GM12878 (cell line): ENCODE data around the gene PSMB5. TPM values are rescaled to one million over a fixed set of nuclear protein-coding genes. Genes with fewer than 3 reads are reported as not detected.

ENCODE experiments used
- ATAC-seq: fragments of 200-7000 bp; cut with Tn5 transposase; 3 replicates; pipeline ENCODE4 v1.9.1; 2020; ENCODE audit warnings: mild to moderate bottlenecking, moderate library complexity
- BruUV-seq: library from RNA; stranded (reverse); fragments of 400-500 nt; replicated peaks from 2 replicates; lab custom pipeline; 2021; lab: Mats Ljungman, UMichigan
- CTCF ChIA-PET: fragments of 300-600 bp; sonication (Branson Sonifier 250); formaldehyde crosslinking; extraction: SDS; loops from one replicate; lab custom pipeline; 2021; ENCODE audit warnings: inconsistent platforms; lab: Yijun Ruan, JAX
- POLR2A ChIA-PET: fragments of 350-600 bp; formaldehyde crosslinking; extraction: SDS; loops from one replicate; lab custom pipeline; 2021; ENCODE audit warnings: inconsistent platforms; lab: Charles Lee
- RAD21 ChIA-PET: fragments of 300-600 bp; sonication (Branson Sonifier 250); formaldehyde crosslinking; loops from one replicate; lab custom pipeline; 2023; ENCODE audit warnings: antibody characterized with exemption; ENCODE audit not compliant: unreplicated experiment; lab: Charles Lee
- SMC1A ChIA-PET: fragments of 300-600 bp; sonication (Branson Sonifier 250); formaldehyde crosslinking; loops from one replicate; lab custom pipeline; 2023; ENCODE audit not compliant: unreplicated experiment, uncharacterized antibody; lab: Charles Lee
- DNase-seq: peaks from one replicate; pipeline ENCODE4 v3.0.0-alpha.2; 2011; ENCODE audit warnings: low read depth, low spot score
- FAIRE-seq: peaks from 3 replicates; lab custom pipeline; 2011; peaks lifted over from hg19 to GRCh38; lab: Jason Lieb, UNC
- H2AFZ ChIP-seq: 2 replicates; pipeline ENCODE4 v1.6.0; 2011; ENCODE audit warnings: low read depth, low read length, control low read depth; ENCODE audit not compliant: control insufficient read depth
- H3K27ac ChIP-seq: 2 replicates; pipeline ENCODE4 v1.5.1; 2011; ENCODE audit warnings: control low read depth; ENCODE audit not compliant: control insufficient read depth, insufficient read depth
- H3K27me3 ChIP-seq, 2 experiments: replicated peaks in 1 of 2; 2 replicates each; pipeline versions ENCODE4 v1.6.0 to v1.6.1; 2011; ENCODE audit warnings: low read length in 1 of 2; ENCODE audit not compliant: control insufficient read depth in 2 of 2, insufficient read depth in 2 of 2
- H3K36me3 ChIP-seq, 2 experiments: 2 replicates each; pipeline ENCODE4 v1.5.1; 2011; ENCODE audit warnings: low read length in 1 of 2; ENCODE audit not compliant: control insufficient read depth in 2 of 2, insufficient read depth in 2 of 2
- H3K4me1 ChIP-seq: 2 replicates; pipeline ENCODE4 v1.6.1; 2011; ENCODE audit warnings: mild to moderate bottlenecking, low read length, moderate library complexity, mixed read lengths; ENCODE audit not compliant: control insufficient read depth, insufficient read depth
- H3K4me2 ChIP-seq: 2 replicates; pipeline ENCODE4 v1.6.0; 2011; ENCODE audit warnings: control low read depth; ENCODE audit not compliant: control insufficient read depth, insufficient read depth
- H3K4me3 ChIP-seq: fragments of 200-600 bp; sonication (generic); 2 replicates; pipeline ENCODE4 v1.5.1; 2016
- H3K79me2 ChIP-seq: 2 replicates; pipeline ENCODE4 v1.6.0; 2011; ENCODE audit warnings: low read length; ENCODE audit not compliant: control insufficient read depth, insufficient read depth
- H3K9ac ChIP-seq: 2 replicates; pipeline ENCODE4 v1.8.0; 2011; ENCODE audit warnings: low read length, control low read depth, mixed read lengths; ENCODE audit not compliant: control insufficient read depth, insufficient read depth
- H3K9me3 ChIP-seq: replicated peaks from 3 replicates; pipeline ENCODE4 v1.5.1; 2011; ENCODE audit warnings: mild to moderate bottlenecking, low read length; ENCODE audit not compliant: control insufficient read depth, insufficient read depth
- H4K20me1 ChIP-seq: 2 replicates; pipeline ENCODE4 v1.6.0; 2011; ENCODE audit not compliant: control insufficient read depth, insufficient read depth
- CHD1 ChIP-seq: IDR thresholded peaks from 2 replicates; pipeline ENCODE4 v1.6.1; 2012; ENCODE audit warnings: low read depth, low read length, improper control_type of control experiment
- GATAD2B ChIP-seq: fragments of 450-650 bp; conservative IDR thresholded peaks from 2 replicates; pipeline ENCODE4 v1.6.1; 2017; ENCODE audit warnings: low read depth, mild to moderate bottlenecking, moderate library complexity
- JUND ChIP-seq: IDR thresholded peaks from 2 replicates; pipeline ENCODE4 v1.6.1; 2012; ENCODE audit warnings: low read depth, mild to moderate bottlenecking, low read length, improper control_type of control experiment, moderate library complexity
- NFYA ChIP-seq: IDR thresholded peaks from 2 replicates; pipeline ENCODE4 v1.6.1; 2011; ENCODE audit warnings: low read depth, mild to moderate bottlenecking, low read length, improper control_type of control experiment, borderline replicate concordance
- PAX5 ChIP-seq: IDR thresholded peaks from 2 replicates; pipeline ENCODE4 v1.6.1; 2011; ENCODE audit warnings: low read depth, low read length, borderline replicate concordance
- RBBP5 ChIP-seq: fragments of 200-600 bp; sonication (generic); conservative IDR thresholded peaks from 2 replicates; pipeline ENCODE4 v1.6.1; 2016
- WGBS: methylation state at CpG from one replicate; pipeline ENCODE4 v1.1.6; 2016; ENCODE audit warnings: low lambda C conversion rate; ENCODE audit not compliant: insufficient replicate concordance, insufficient coverage; ENCODE audit errors: missing lambda C conversion rate; 5-methylcytosine and 5-hydroxymethylcytosine counted together
- in situ Hi-C: fragments of 300-500 bp; cut with MboI; formaldehyde crosslinking; loops from 9 replicates; pipeline ENCODE4 v1.14.3; 2018; ENCODE audit warnings: mixed read lengths
- intact Hi-C: fragments of 100-400 bp; cut with micrococcal nuclease; formaldehyde crosslinking; loops from one replicate; pipeline ENCODE4 v1.14.2; 2022; ENCODE audit not compliant: unreplicated experiment
- polyA plus RNA-seq, 11 experiments: library from polyadenylated mRNA; depleted of rRNA in 4 of 11; unstranded in 6 of 11; stranded (reverse) in 5 of 11; fragments of >200 nt; fragmentation: Nextera tagmentation in 4 of 11; fragmentation: Illumina TruSeq in 1 of 11; extraction: Ambion mirVana in 4 of 11; extraction: Trizol in 1 of 11; gene quantifications; 1 replicate in 1 of 11; 2 replicates in 10 of 11; pipeline versions ENCODE4 v1.2.1 to v1.2.3, GENCODE V29; 2011 to 2016; ENCODE audit warnings: inconsistent platforms in 2 of 11, missing spikeins in 2 of 11, low read depth in 1 of 11
- total RNA-seq, 4 experiments: library from RNA; depleted of rRNA in 3 of 4; stranded (reverse); fragments of >200 nt in 3 of 4; fragmentation: Illumina TruSeq in 1 of 4; extraction: Trizol in 1 of 4; gene quantifications; 2 replicates each; pipeline versions ENCODE4 v1.2.1 to v1.2.3, GENCODE V29; 2013 to 2021
- TF ChIP-seq, protein P1 (sequence below): fragments of 450-650 bp; IDR thresholded peaks from 2 replicates; pipeline ENCODE4 v1.6.1; 2017; ENCODE audit warnings: mild to moderate bottlenecking

Gene PSMB5
- total and polyA plus RNA-seq, 10 of the 15 experiments (the other 5 are each of a cell fraction or from before 2014, with no cell fraction given), result 84.5 to 802 (median 144) TPM

DNA sequence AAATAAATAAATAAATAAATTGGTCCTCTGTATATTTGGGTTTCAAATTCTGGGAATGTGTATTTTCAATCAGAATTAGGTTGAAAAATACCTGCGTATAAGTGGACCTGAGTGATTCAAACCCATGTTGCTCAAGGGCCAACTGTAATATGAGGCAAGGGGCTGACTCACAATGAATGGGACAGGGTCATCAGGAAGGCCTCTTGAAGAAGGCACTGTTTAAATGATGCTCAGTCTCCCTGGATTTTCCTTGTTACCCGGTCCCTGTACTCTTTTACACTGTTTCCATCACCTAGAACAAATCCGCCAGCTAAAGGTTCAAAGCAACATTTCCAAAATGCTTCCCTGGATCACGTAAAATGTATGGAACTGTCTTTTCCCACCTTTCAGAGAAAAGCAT, 3.8 kb downstream of the PSMB5 start:
- Histone ChIP-seq H3K27ac (no peak overlapping the region), H3K27me3 (no peaks in the 10 kb centered on the region), H3K36me3 (peaks cover 2 to 27% of the 10 kb centered on the region in 2 experiments), H3K4me1 (peaks cover 6% of the 10 kb centered on the region), H3K9ac (no peak overlapping the region), H3K79me2 (peaks cover 17% of the 10 kb centered on the region), H2AFZ (no peak overlapping the region), H4K20me1 (no peaks in the 10 kb centered on the region), H3K4me2 (no peak overlapping the region), H3K4me3 (no peak overlapping the region), H3K9me3 (no peaks in the 10 kb centered on the region)
- ChIA-PET RAD21 (no interaction called here), SMC1A (interaction anchor here (1.2 kb wide), 2 partner anchors 14 to 25 kb away, joined by 3 to 4 read pairs; no protein-coding TSS in a partner anchor), CTCF (interaction anchor here (0.7 to 4.0 kb wide), 8 partner anchors 24 to 101 kb away, joined by 3 to 16 read pairs (median 5); partner anchors contain the start of gene CDH24), POLR2A (interaction anchor here (1.1 kb wide), 1 partner anchor 25 kb away, joined by 3 read pairs; no protein-coding TSS in a partner anchor)
- ATAC-seq (no peak), DNase-seq (no peak), FAIRE-seq (no peak)
- intact Hi-C loops, result no loop called here
- TF ChIP-seq NFYA (no peak), GATAD2B (no peak), RBBP5 (no peak), PAX5 (no peak)
- BruUV-seq, result TSS peak; percentile 45
- in situ Hi-C loops, result no loop called here
- WGBS, result 94% methylated on average over 4 of the region's 4 CpGs

DNA sequence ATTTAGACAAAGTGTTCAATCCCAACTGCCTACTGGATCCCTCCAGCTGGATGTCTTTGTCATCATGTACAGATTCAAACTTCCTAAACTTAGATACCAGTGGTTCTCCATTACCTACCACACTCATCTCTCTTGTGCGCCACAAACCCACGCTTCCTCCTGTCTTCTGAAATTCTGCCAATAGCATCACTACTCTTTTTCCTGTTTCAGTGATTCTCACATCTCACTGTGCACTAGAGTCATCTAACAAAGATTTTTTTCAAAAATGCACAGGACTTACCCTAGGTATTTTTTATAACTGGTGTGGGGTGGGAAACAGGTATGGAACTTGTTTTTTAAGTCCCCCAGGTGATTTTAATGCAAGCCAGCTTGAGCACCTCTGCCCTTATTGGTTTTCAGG, 5.9 kb downstream of the PSMB5 start:
- Histone ChIP-seq H3K9me3 (no peaks in the 10 kb centered on the region), H3K4me2 (0 out of 2 replicates have a peak overlapping the region, but pooled peaks have one; percentile 25)
- 74% methylated on average over 2 of the region's 2 CpGs for WGBS
- ChIA-PET CTCF (interaction anchor here (0.6 to 4.0 kb wide), 10 partner anchors 15 to 56 kb away, joined by 3 to 16 read pairs (median 4); no protein-coding TSS in a partner anchor), SMC1A (interaction anchor here (0.9 to 2.8 kb wide), 5 partner anchors 18 to 56 kb away, joined by 3 to 15 read pairs (median 6); no protein-coding TSS in a partner anchor)
- TF ChIP-seq, protein P1, sequence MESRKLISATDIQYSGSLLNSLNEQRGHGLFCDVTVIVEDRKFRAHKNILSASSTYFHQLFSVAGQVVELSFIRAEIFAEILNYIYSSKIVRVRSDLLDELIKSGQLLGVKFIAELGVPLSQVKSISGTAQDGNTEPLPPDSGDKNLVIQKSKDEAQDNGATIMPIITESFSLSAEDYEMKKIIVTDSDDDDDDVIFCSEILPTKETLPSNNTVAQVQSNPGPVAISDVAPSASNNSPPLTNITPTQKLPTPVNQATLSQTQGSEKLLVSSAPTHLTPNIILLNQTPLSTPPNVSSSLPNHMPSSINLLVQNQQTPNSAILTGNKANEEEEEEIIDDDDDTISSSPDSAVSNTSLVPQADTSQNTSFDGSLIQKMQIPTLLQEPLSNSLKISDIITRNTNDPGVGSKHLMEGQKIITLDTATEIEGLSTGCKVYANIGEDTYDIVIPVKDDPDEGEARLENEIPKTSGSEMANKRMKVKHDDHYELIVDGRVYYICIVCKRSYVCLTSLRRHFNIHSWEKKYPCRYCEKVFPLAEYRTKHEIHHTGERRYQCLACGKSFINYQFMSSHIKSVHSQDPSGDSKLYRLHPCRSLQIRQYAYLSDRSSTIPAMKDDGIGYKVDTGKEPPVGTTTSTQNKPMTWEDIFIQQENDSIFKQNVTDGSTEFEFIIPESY, result 0 out of 2 replicates have a peak, but pooled peaks have one; percentile 20
- TF ChIP-seq JUND (no peak), CHD1 (no peak)
- TF ChIP-seq, all 136 proteins: peak for 1
- intact Hi-C loops (no loop called here), in situ Hi-C loops (no loop called here)
- ChIA-PET POLR2A (interaction anchor here (0.6 to 2.6 kb wide), 3 partner anchors 21 to 277 kb away, joined by 3 to 12 read pairs (median 3); no protein-coding TSS in a partner anchor), RAD21 (no interaction called here)
- Histone ChIP-seq H3K36me3 (peaks cover 5 to 42% of the 10 kb centered on the region in 2 experiments), H3K4me1 (peaks cover 6% of the 10 kb centered on the region), H4K20me1 (no peaks in the 10 kb centered on the region), H2AFZ (no peak overlapping the region), H3K27me3 (no peaks in the 10 kb centered on the region), H3K9ac (no peak overlapping the region), H3K79me2 (peaks cover 8% of the 10 kb centered on the region), H3K4me3 (no peak overlapping the region; the same call in 1 of the 2 replicates), H3K27ac (no peak overlapping the region)
- DNase-seq (no peak), ATAC-seq (peak; percentile 33; the same call in 2 of the 3 replicates), FAIRE-seq (no peak)
- BruUV-seq, result TSS peak; percentile 18
